ENCODE results near the gene SOX5. TPM values are rescaled to one million over a fixed set of nuclear protein-coding genes. Genes with fewer than 3 reads are reported as not detected.

Gene SOX5
- total and polyA plus RNA-seq, 12 donors = 0.17 to 4.3 (median 2.4) TPM

GRCh38 chr12:23628806-23629205 is 320.7 kb downstream of the SOX5 start:
- no peak for TF ChIP-seq CTCF (IDR thresholded peaks at IDR 0.05)

GRCh38 chr12:23626791-23627190 is 322.7 kb downstream of the SOX5 start:
- Histone ChIP-seq H3K36me3 (no peaks in the 10 kb centered on the region), H3K27ac (no peak overlapping the region), H3K4me3 (no peak overlapping the region), H3K9me3 (no peaks in the 10 kb centered on the region), H3K27me3 (no peaks in the 10 kb centered on the region), H3K4me1 (no peaks in the 10 kb centered on the region)
- intact Hi-C loops (cut with DNase I) = loop anchor here in 1 of 10 donors (10.0 kb wide), 1 partner anchor 58 kb away; no protein-coding TSS in a partner anchor
- ATAC-seq (no peak), DNase-seq (no peak)
- TF ChIP-seq CTCF (IDR thresholded peaks at IDR 0.05) = no peak
- 99% methylated on average over 3 of the region's 3 CpGs for WGBS, 2 donors

More at GRCh38 chr12:23628806-23629205, 320.7 kb downstream of the SOX5 start:
- 43 to 55% methylated on average over 3 of the region's 3 CpGs for WGBS, 2 donors
- Histone ChIP-seq H3K27me3 (no peaks in the 10 kb centered on the region), H3K9me3 (no peaks in the 10 kb centered on the region), H3K36me3 (no peaks in the 10 kb centered on the region), H3K4me3 (peak overlapping the region in 2 of 10 donors; percentile 2 to 5), H3K27ac (no peak overlapping the region), H3K4me1 (no peaks in the 10 kb centered on the region)
- ATAC-seq (no peak), DNase-seq (no peak)
- intact Hi-C loops (cut with DNase I) = loop anchor here in 1 of 10 donors (10.0 kb wide), 1 partner anchor 56 kb away; no protein-coding TSS in a partner anchor

- WGBS, 2 donors = 75 to 76% methylated on average over 2 of the region's 2 CpGs
- Histone ChIP-seq H3K9me3 (no peaks in the 10 kb centered on the region), H3K4me1 (no peaks in the 10 kb centered on the region), H3K4me3 (no peak overlapping the region), H3K27me3 (no peaks in the 10 kb centered on the region), H3K36me3 (no peaks in the 10 kb centered on the region), H3K27ac (no peak overlapping the region)
- DNase-seq (no peak), ATAC-seq (no peak)
- no peak for TF ChIP-seq CTCF (IDR thresholded peaks at IDR 0.05)
- intact Hi-C loops (cut with DNase I) = loop anchor here in 1 of 10 donors (10.0 kb wide), 1 partner anchor 63 kb away; no protein-coding TSS in a partner anchor
These were observed 327.6 kb downstream of the SOX5 start for GRCh38 chr12:23621900-23622299.

GRCh38 chr12:23618718-23619117 is 330.8 kb downstream of the SOX5 start:
- Histone ChIP-seq H3K4me3 (no peak overlapping the region), H3K9me3 (peaks cover 0 to 17% (median 0%) of the 10 kb centered on the region in 11 donors), H3K36me3 (no peaks in the 10 kb centered on the region), H3K27ac (no peak overlapping the region), H3K4me1 (no peaks in the 10 kb centered on the region), H3K27me3 (no peaks in the 10 kb centered on the region)
- intact Hi-C loops (cut with DNase I) = no loop called here
- WGBS, 2 donors = 83 to 85% methylated on average over 1 of the region's 1 CpG
- ATAC-seq (no peak), DNase-seq (no peak)
- no peak for TF ChIP-seq CTCF (IDR thresholded peaks at IDR 0.05)

All from heart right ventricle (tissue), 16 donors.